SK-N-SH (cell line): ENCODE measurements around the gene ATXN7L2. TPM values are rescaled to one million over a fixed set of nuclear protein-coding genes. Genes with fewer than 3 reads are reported as not detected.

Experiments used
- CTCF ChIA-PET: fragments of 300-600, 350-600 bp; formaldehyde crosslinking; extraction: SDS; loops from one replicate; lab custom pipeline; 2021; lab: Yijun Ruan, JAX
- POLR2A ChIA-PET: fragments of 350-600 bp; sonication (Branson Sonifier 250); formaldehyde crosslinking; extraction: SDS; loops from one replicate; lab custom pipeline; 2020; ENCODE audit warnings: antibody characterized with exemption, inconsistent platforms; lab: Yijun Ruan, JAX
- DNase-seq: peaks from one replicate; pipeline ENCODE4 v3.0.0; 2012
- H2AFZ ChIP-seq: fragments of 200-600 bp; sonication (generic); 2 replicates; pipeline ENCODE4 v1.8.1; 2016; ENCODE audit warnings: antibody characterized with exemption, mild to moderate bottlenecking, low read depth
- H3F3A ChIP-seq: fragments of 200-600 bp; sonication (generic); replicated peaks from 2 replicates; pipeline ENCODE3; 2016; ENCODE audit warnings: antibody characterized with exemption, mild to moderate bottlenecking; ENCODE audit not compliant: insufficient read depth
- H3K27ac ChIP-seq, 2 experiments: fragments of 200-500 bp in 1 of 2; fragments of 200-600 bp in 1 of 2; sonication (Bioruptor generic) in 1 of 2; sonication (generic), shearing (Covaris generic) in 1 of 2; 2 replicates each; pipeline versions ENCODE4 v1.5.1 to v1.6.1; 2014 to 2016; ENCODE audit warnings: low read depth in 2 of 2, inconsistent platforms in 1 of 2, low read length in 1 of 2, mild to moderate bottlenecking in 1 of 2, mixed read lengths in 1 of 2
- H3K27me3 ChIP-seq: fragments of 200-600 bp; sonication (generic), shearing (Covaris generic); 2 replicates; pipeline ENCODE4 v1.6.1; 2016; ENCODE audit warnings: mixed run types; ENCODE audit not compliant: insufficient read depth
- H3K36me3 ChIP-seq, 2 experiments: fragments of 200-500 bp in 1 of 2; fragments of 200-600 bp in 1 of 2; sonication (Bioruptor generic) in 1 of 2; sonication (generic) in 1 of 2; replicated peaks in 1 of 2; 2 replicates each; pipeline versions ENCODE3 to v1.5.1; 2014 to 2016; ENCODE audit warnings: low read length in 1 of 2, mild to moderate bottlenecking in 1 of 2; ENCODE audit not compliant: insufficient read depth in 2 of 2, control insufficient read depth in 1 of 2
- H3K4me1 ChIP-seq, 2 experiments: fragments of 200-500 bp in 1 of 2; fragments of 200-600 bp in 1 of 2; sonication (Bioruptor generic) in 1 of 2; sonication (generic), shearing (Covaris generic) in 1 of 2; 2 replicates each; pipeline versions ENCODE4 v1.5.1 to v1.6.1; 2014 to 2016; ENCODE audit warnings: low read depth in 1 of 2, low read length in 1 of 2, mixed run types in 1 of 2; ENCODE audit not compliant: insufficient read depth in 2 of 2, control insufficient read depth in 1 of 2
- H3K4me2 ChIP-seq: fragments of 200-600 bp; sonication (generic), shearing (Covaris generic); 2 replicates; pipeline ENCODE4 v1.6.1; 2017; ENCODE audit warnings: mixed run types
- H3K4me3 ChIP-seq, 2 experiments: fragments of 200-500 bp in 1 of 2; fragments of 200-600 bp in 1 of 2; sonication (Bioruptor generic) in 1 of 2; sonication (generic), shearing (Covaris generic) in 1 of 2; 2 replicates each; pipeline versions ENCODE4 v1.5.1 to v1.8.1; 2014 to 2016; ENCODE audit warnings: low read depth in 2 of 2, inconsistent platforms in 1 of 2, low read length in 1 of 2, mild to moderate bottlenecking in 1 of 2, mixed read lengths in 1 of 2, moderate library complexity in 1 of 2
- H3K79me2 ChIP-seq: fragments of 200-600 bp; sonication (generic); 2 replicates; pipeline ENCODE4 v1.8.1; 2017; ENCODE audit warnings: mild to moderate bottlenecking; ENCODE audit not compliant: insufficient read depth
- H3K9ac ChIP-seq: fragments of 200-600 bp; sonication (generic); 2 replicates; pipeline ENCODE4 v1.6.1; 2017; ENCODE audit warnings: mixed run types
- H3K9me2 ChIP-seq: fragments of 200-600 bp; sonication (generic); 2 replicates; pipeline ENCODE4 v1.6.1; 2017; ENCODE audit warnings: mixed run types
- H3K9me3 ChIP-seq: fragments of 200-600 bp; sonication (generic); 2 replicates; pipeline ENCODE4 v1.6.1; 2017; ENCODE audit warnings: mixed run types, mild to moderate bottlenecking, moderate library complexity
- H4K20me1 ChIP-seq: fragments of 200-600 bp; sonication (generic); 2 replicates; pipeline ENCODE4 v1.6.1; 2017; ENCODE audit warnings: mild to moderate bottlenecking, mixed run types; ENCODE audit not compliant: insufficient read depth
- CHD2 ChIP-seq: fragments of 150-350 bp; IDR thresholded peaks from 2 replicates; pipeline ENCODE4 v1.6.1; 2018; ENCODE audit warnings: low read length; ENCODE audit not compliant: partially characterized antibody
- CTCF ChIP-seq: fragments of 200-600 bp; sonication (generic); IDR thresholded peaks from 2 replicates; pipeline ENCODE4 v1.6.1; 2017; ENCODE audit warnings: antibody characterized with exemption, mild to moderate bottlenecking, moderate library complexity
- EP300 ChIP-seq, 2 experiments: IDR thresholded peaks; 2 replicates each; pipeline versions ENCODE4 v1.4.0 to v1.6.1; 2012; ENCODE audit warnings: borderline replicate concordance in 1 of 2, low read depth in 1 of 2, low read length in 1 of 2
- FOSL2 ChIP-seq: IDR thresholded peaks from 2 replicates; pipeline ENCODE4 v1.4.0; 2012; ENCODE audit warnings: low read depth, mild to moderate bottlenecking, moderate library complexity, borderline replicate concordance
- FOXJ3 ChIP-seq: sonication (generic); formaldehyde crosslinking; IDR thresholded peaks from 2 replicates; pipeline ENCODE4 v1.5.1; 2020; ENCODE audit warnings: mild to moderate bottlenecking, missing genetic modification reagents
- GABPA ChIP-seq: IDR thresholded peaks from 2 replicates; pipeline ENCODE4 v1.4.0; 2012; ENCODE audit warnings: low read depth, mild to moderate bottlenecking
- GATA2 ChIP-seq: sonication (generic); formaldehyde crosslinking; IDR thresholded peaks from 2 replicates; pipeline ENCODE4 v1.5.0; 2020; ENCODE audit warnings: mild to moderate bottlenecking, missing genetic modification reagents
- JUND ChIP-seq: IDR thresholded peaks from 2 replicates; pipeline ENCODE4 v1.4.0; 2012
- MAX ChIP-seq: IDR thresholded peaks from 2 replicates; pipeline ENCODE4 v1.4.0; 2012; ENCODE audit warnings: low read depth
- MEF2A ChIP-seq: IDR thresholded peaks from 2 replicates; pipeline ENCODE4 v1.4.0; 2012; ENCODE audit warnings: low read depth, borderline replicate concordance
- NFIC ChIP-seq: IDR thresholded peaks from 2 replicates; pipeline ENCODE4 v1.4.0; 2012; ENCODE audit warnings: borderline replicate concordance
- NRF1 ChIP-seq: IDR thresholded peaks from 2 replicates; pipeline ENCODE4 v1.6.1; 2012; ENCODE audit warnings: low read depth, mild to moderate bottlenecking, low read length
- POLR2AphosphoS5 ChIP-seq: IDR thresholded peaks from 2 replicates; pipeline ENCODE4 v1.6.1; 2012; ENCODE audit warnings: low read depth, low read length
- RAD21 ChIP-seq: IDR thresholded peaks from 2 replicates; pipeline ENCODE4 v1.6.1; 2012; ENCODE audit warnings: mild to moderate bottlenecking, low read length
- RXRA ChIP-seq: IDR thresholded peaks from 2 replicates; pipeline ENCODE4 v1.4.0; 2012; ENCODE audit warnings: low read depth, mild to moderate bottlenecking, borderline replicate concordance
- TAF1 ChIP-seq: IDR thresholded peaks from 2 replicates; pipeline ENCODE4 v1.6.1; 2012; ENCODE audit warnings: low read depth, mild to moderate bottlenecking, low read length, moderate library complexity, borderline replicate concordance
- TCF12 ChIP-seq: IDR thresholded peaks from 2 replicates; pipeline ENCODE4 v1.4.0; 2012
- YY1 ChIP-seq: IDR thresholded peaks from 2 replicates; pipeline ENCODE4 v1.4.0; 2012; ENCODE audit warnings: low read depth, mild to moderate bottlenecking
- WGBS: methylation state at CpG from one replicate; pipeline ENCODE4 v1.1.6; 2017; ENCODE audit warnings: low lambda C conversion rate; 5-methylcytosine and 5-hydroxymethylcytosine counted together
- polyA plus RNA-seq, 3 experiments: library from polyadenylated mRNA; depleted of rRNA; stranded (reverse); fragments of >200 nt; gene quantifications; 2 replicates each; pipeline ENCODE4 v1.2.3, GENCODE V29; 2012
- TF ChIP-seq, protein P1 (sequence below): IDR thresholded peaks from 2 replicates; pipeline ENCODE4 v1.6.1; 2012; ENCODE audit warnings: mild to moderate bottlenecking, low read depth, low read length, moderate library complexity
- TF ChIP-seq, protein P2 (sequence below): fragments of 150-350 bp; IDR thresholded peaks from 2 replicates; pipeline ENCODE4 v1.6.1; 2017; ENCODE audit warnings: antibody characterized with exemption, low read length, low read depth, borderline replicate concordance

Gene ATXN7L2
- polyA plus RNA-seq, 1 of the 3 experiments (the other 2 are of a cell fraction) = 4.0 TPM

DNA sequence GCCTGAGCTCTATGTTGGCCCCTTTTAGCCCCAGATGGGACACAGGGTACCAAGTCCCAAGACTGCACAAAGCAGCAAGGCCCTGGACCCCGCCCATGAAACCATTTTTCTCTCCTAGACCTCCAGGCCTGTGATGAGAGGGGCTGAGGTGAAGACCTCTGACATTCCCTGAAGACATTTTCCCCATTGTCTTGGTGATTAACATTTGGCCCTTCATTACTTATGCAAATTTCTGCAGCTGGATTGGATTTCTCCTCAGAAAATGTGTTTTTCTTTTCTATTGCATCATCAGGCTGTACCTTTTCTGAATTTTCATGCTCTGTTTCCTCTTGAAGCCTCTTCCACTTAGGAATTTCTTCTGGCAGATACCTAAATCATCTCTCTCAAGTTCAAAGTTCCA lies 49.2 kb upstream of the ATXN7L2 start:
- H3K4me2 ChIP-seq = no peak overlapping the region
- POLR2A ChIA-PET = no interaction called here
- no peaks in the 10 kb centered on the region for H3K9me2 ChIP-seq
- H3K9ac ChIP-seq = no peak overlapping the region
- no peak overlapping the region for H2AFZ ChIP-seq
- no peak overlapping the region for H3K27ac ChIP-seq
- no peaks in the 10 kb centered on the region for H3K9me3 ChIP-seq
- no peaks in the 10 kb centered on the region for H3K27me3 ChIP-seq
- 50% methylated on average over 1 of the region's 1 CpG for WGBS
- no peak for DNase-seq
- CTCF ChIA-PET = no interaction called here
- H3K4me1 ChIP-seq = peaks cover 0 to 9% of the 10 kb centered on the region in 2 experiments; a peak in 1 of 4 replicates
- TF ChIP-seq NRF1 = no peak
- TF ChIP-seq CHD2 = no peak
- TF ChIP-seq TCF12 = no peak
- no peak for TF ChIP-seq POLR2AphosphoS5
- TF ChIP-seq EP300 (IDR thresholded peaks at IDR 0.05; ENCODE audit: borderline replicate concordance in 1 of 2, low read depth in 1 of 2, low read length in 1 of 2) = no peak
- TF ChIP-seq GATA2 = no peak
- TF ChIP-seq MEF2A = no peak
- TF ChIP-seq TAF1 = no peak
- TF ChIP-seq MAX = no peak
- TF ChIP-seq FOSL2 = no peak
- TF ChIP-seq, protein P1, sequence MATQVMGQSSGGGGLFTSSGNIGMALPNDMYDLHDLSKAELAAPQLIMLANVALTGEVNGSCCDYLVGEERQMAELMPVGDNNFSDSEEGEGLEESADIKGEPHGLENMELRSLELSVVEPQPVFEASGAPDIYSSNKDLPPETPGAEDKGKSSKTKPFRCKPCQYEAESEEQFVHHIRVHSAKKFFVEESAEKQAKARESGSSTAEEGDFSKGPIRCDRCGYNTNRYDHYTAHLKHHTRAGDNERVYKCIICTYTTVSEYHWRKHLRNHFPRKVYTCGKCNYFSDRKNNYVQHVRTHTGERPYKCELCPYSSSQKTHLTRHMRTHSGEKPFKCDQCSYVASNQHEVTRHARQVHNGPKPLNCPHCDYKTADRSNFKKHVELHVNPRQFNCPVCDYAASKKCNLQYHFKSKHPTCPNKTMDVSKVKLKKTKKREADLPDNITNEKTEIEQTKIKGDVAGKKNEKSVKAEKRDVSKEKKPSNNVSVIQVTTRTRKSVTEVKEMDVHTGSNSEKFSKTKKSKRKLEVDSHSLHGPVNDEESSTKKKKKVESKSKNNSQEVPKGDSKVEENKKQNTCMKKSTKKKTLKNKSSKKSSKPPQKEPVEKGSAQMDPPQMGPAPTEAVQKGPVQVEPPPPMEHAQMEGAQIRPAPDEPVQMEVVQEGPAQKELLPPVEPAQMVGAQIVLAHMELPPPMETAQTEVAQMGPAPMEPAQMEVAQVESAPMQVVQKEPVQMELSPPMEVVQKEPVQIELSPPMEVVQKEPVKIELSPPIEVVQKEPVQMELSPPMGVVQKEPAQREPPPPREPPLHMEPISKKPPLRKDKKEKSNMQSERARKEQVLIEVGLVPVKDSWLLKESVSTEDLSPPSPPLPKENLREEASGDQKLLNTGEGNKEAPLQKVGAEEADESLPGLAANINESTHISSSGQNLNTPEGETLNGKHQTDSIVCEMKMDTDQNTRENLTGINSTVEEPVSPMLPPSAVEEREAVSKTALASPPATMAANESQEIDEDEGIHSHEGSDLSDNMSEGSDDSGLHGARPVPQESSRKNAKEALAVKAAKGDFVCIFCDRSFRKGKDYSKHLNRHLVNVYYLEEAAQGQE = no peak
- TF ChIP-seq RXRA = no peak
- TF ChIP-seq, protein P2, sequence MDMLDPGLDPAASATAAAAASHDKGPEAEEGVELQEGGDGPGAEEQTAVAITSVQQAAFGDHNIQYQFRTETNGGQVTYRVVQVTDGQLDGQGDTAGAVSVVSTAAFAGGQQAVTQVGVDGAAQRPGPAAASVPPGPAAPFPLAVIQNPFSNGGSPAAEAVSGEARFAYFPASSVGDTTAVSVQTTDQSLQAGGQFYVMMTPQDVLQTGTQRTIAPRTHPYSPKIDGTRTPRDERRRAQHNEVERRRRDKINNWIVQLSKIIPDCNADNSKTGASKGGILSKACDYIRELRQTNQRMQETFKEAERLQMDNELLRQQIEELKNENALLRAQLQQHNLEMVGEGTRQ = no peak
- no peak for TF ChIP-seq FOXJ3 (CRISPR knock-in tag)
- TF ChIP-seq GABPA = no peak
- no peak for TF ChIP-seq YY1
- no peak for TF ChIP-seq CTCF
- no peak for TF ChIP-seq JUND
- no peak for TF ChIP-seq RAD21
- TF ChIP-seq NFIC = no peak
- H3K79me2 ChIP-seq = no peaks in the 10 kb centered on the region
- H4K20me1 ChIP-seq = no peaks in the 10 kb centered on the region
- H3F3A ChIP-seq = peaks cover 7% of the 10 kb centered on the region
- H3K4me3 ChIP-seq = no peak overlapping the region
- no peaks in the 10 kb centered on the region for H3K36me3 ChIP-seq
